Measurements from ENCODE around the gene GOLT1A. TPM values are rescaled to one million over a fixed set of nuclear protein-coding genes. Genes with fewer than 3 reads are reported as not detected.

The GOLT1A gene
- total and polyA plus RNA-seq, 2 of the 8 experiments (the other 6 are each of a cell fraction or from before 2014, with no cell fraction given), result 7.5 to 8.5 TPM

- Histone ChIP-seq H3K4me1 (replicated peaks in 1 of 4; ENCODE audit: control insufficient read depth in 3 of 4, insufficient read depth in 4 of 4, low read length in 3 of 4) (no peaks in the 10 kb centered on the region), H3K18ac (ENCODE audit: extremely low read depth, low read length) (no peak overlapping the region), H3K4me3 (ENCODE audit: extremely low read depth in 1 of 4, insufficient read depth in 2 of 4, low read depth in 3 of 4, low read length in 4 of 4) (no peak overlapping the region), H3K4ac (replicated peaks; ENCODE audit: insufficient read length, low read depth, low read length) (no peak overlapping the region), H3K79me1 (ENCODE audit: low read depth, low read length) (no peaks in the 10 kb centered on the region), H3K36me3 (ENCODE audit: control insufficient read depth in 2 of 4, insufficient read depth in 4 of 4, low read length in 3 of 4) (no peaks in the 10 kb centered on the region; a peak in 1 of 8 replicates), H3K27ac (ENCODE audit: low read depth, low read length) (no peak overlapping the region), H3K4me2 (ENCODE audit: insufficient read depth in 1 of 2, low read depth in 2 of 2, low read length in 2 of 2) (no peak overlapping the region), H4K8ac (ENCODE audit: extremely low read depth, insufficient read depth, low read length) (no peak overlapping the region), H3K9me3 (ENCODE audit: insufficient read depth in 2 of 2, low read depth in 1 of 2, low read length in 1 of 2) (no peaks in the 10 kb centered on the region), H2BK120ac (replicated peaks; ENCODE audit: low read depth, low read length) (no peak overlapping the region), H4K91ac (replicated peaks; ENCODE audit: insufficient read length, low read length) (no peak overlapping the region), H3K27me3 (replicated peaks in 1 of 4; ENCODE audit: control insufficient read depth in 3 of 4, extremely low read depth in 1 of 4, insufficient read depth in 3 of 4, low read length in 3 of 4) (no peaks in the 10 kb centered on the region), H2BK15ac (ENCODE audit: low read length) (no peak overlapping the region), H3K14ac (ENCODE audit: insufficient read length) (no peak overlapping the region), H2BK12ac (ENCODE audit: low read depth, low read length) (no peak overlapping the region), H2AFZ (ENCODE audit: low read length) (no peak overlapping the region), H2BK20ac (ENCODE audit: low read length) (no peak overlapping the region), H3K79me2 (ENCODE audit: control insufficient read depth in 1 of 2, insufficient read depth in 2 of 2, low read length in 2 of 2) (no peaks in the 10 kb centered on the region), H3K9ac (replicated peaks in 1 of 4; ENCODE audit: extremely low read depth in 1 of 4, low read depth in 3 of 4, low read length in 3 of 4) (no peak overlapping the region), H3K23ac (ENCODE audit: insufficient read length) (no peak overlapping the region), H4K5ac (ENCODE audit: insufficient read length, low read depth, low read length) (no peak overlapping the region), H2BK5ac (ENCODE audit: low read depth, low read length) (no peak overlapping the region), H4K20me1 (replicated peaks in 1 of 2; ENCODE audit: control insufficient read depth in 1 of 2, insufficient read depth in 2 of 2, low read length in 2 of 2) (no peaks in the 10 kb centered on the region), H2AK5ac (ENCODE audit: low read depth, low read length) (no peak overlapping the region), H3K23me2 (ENCODE audit: low read depth, low read length) (no peaks in the 10 kb centered on the region), H3K56ac (replicated peaks; ENCODE audit: insufficient read length, low read depth, low read length) (no peak overlapping the region)
- DNase-seq (ENCODE audit: low read depth in 1 of 2, low spot score in 2 of 2) (no peak), FAIRE-seq (no peak)
- ChIA-PET CTCF (ENCODE audit: partially characterized antibody) (interaction anchor here (1.1 to 8.3 kb wide), 10 partner anchors 7 to 356 kb away, joined by 3 to 59 read pairs (median 6); partner anchors contain the start of gene GOLT1A), POLR2A (ENCODE audit: partially characterized antibody) (interaction anchor here (1.2 kb wide), 1 partner anchor 12 kb away, joined by 3 read pairs; no protein-coding TSS in a partner anchor)
- WGBS, 2 experiments (ENCODE audit: extremely low coverage in 1 of 2, insufficient coverage in 1 of 2, insufficient read length in 1 of 2, insufficient replicate concordance in 2 of 2, low coverage in 1 of 2, low lambda C conversion rate in 2 of 2, missing lambda C conversion rate in 1 of 2), result 92% methylated on average over 13 of the region's 13 CpGs; no CpG with 5 or more reads in 1 of the 2 experiments
- TF ChIP-seq USF2 (IDR thresholded peaks at IDR 0.05; ENCODE audit: low read length) (no peak), TBP (IDR thresholded peaks at IDR 0.05; ENCODE audit: low read depth, low read length) (no peak), NRF1 (IDR thresholded peaks at IDR 0.05; ENCODE audit: low read depth, low read length) (no peak), EGR1 (IDR thresholded peaks at IDR 0.05; ENCODE audit: borderline replicate concordance, low read depth, low read length) (no peak)
These were observed 15.1 kb upstream of the GOLT1A start for GRCh38 chr1:204228896-204229295.
